Right lobe of liver (tissue), 6 donors: ENCODE data around the gene FADS2. TPM values are rescaled to one million over a fixed set of nuclear protein-coding genes. Genes with fewer than 3 reads are reported as not detected.

Experiments used
- ATAC-seq, 4 donors: fragments of 200-7000 bp; cut with Tn5 transposase; one replicate each; pipeline ENCODE4 v1.9.1; 2020; ENCODE audit warnings: mild to moderate bottlenecking in 4 of 4, moderate library complexity in 4 of 4
- DNase-seq, 3 donors: peaks; one replicate each; pipeline ENCODE4 v3.0.0-alpha.2; 2020
- H3K27ac ChIP-seq, 3 donors: fragments of 200-600 bp; one replicate each; pipeline ENCODE4 v1.8.0; 2022
- H3K27me3 ChIP-seq, 2 donors: fragments of 200-600 bp; one replicate each; pipeline ENCODE4 v1.8.0; 2022
- H3K36me3 ChIP-seq, 4 donors: fragments of 200-600 bp; sonication (generic) in 1 of 4; one replicate each; pipeline versions ENCODE4 v1.5.1 to v1.8.0; 2017 to 2022; ENCODE audit warnings: control low read depth in 1 of 4
- H3K4me1 ChIP-seq, 4 donors: fragments of 200-600 bp; sonication (generic) in 1 of 4; one replicate each; pipeline versions ENCODE4 v1.5.1 to v1.8.0; 2017 to 2022; ENCODE audit warnings: control low read depth in 1 of 4
- H3K4me3 ChIP-seq, 3 donors: fragments of 200-600 bp; one replicate each; pipeline ENCODE4 v1.8.0; 2022
- H3K9me3 ChIP-seq, 4 donors: fragments of 200-600 bp; sonication (generic) in 1 of 4; one replicate each; pipeline versions ENCODE4 v1.5.1 to v1.8.0; 2017 to 2022; ENCODE audit warnings: control low read depth in 1 of 4
- CTCF ChIP-seq, 4 donors: fragments of 200-600 bp in 3 of 4; fragments of 450-650 bp in 1 of 4; IDR thresholded peaks; one replicate each; pipeline versions ENCODE4 v1.5.1 to v1.8.0; 2016 to 2022; ENCODE audit warnings: antibody characterized with exemption in 4 of 4, mild to moderate bottlenecking in 2 of 4
- POLR2A ChIP-seq: fragments of 450-650 bp; IDR thresholded peaks from one replicate; pipeline ENCODE4 v1.6.1; 2017; ENCODE audit warnings: antibody characterized with exemption, mild to moderate bottlenecking
- WGBS: methylation state at CpG from one replicate; pipeline ENCODE4 v1.1.6; 2018; ENCODE audit warnings: low coverage, low lambda C conversion rate; ENCODE audit not compliant: insufficient coverage; ENCODE audit errors: missing lambda C conversion rate; 5-methylcytosine and 5-hydroxymethylcytosine counted together
- intact Hi-C, 2 donors: fragments of 100-400 bp; cut with DNase I; formaldehyde crosslinking; loops; one replicate each; pipeline versions ENCODE4 v1.11.2 to v1.14.1; 2022
- long read RNA-seq: library from polyadenylated mRNA; unstranded; transcript quantifications from one replicate; pipeline ENCODE4 v2.0.0, GENCODE V29; 2019
- total RNA-seq, 6 experiments: library from RNA; depleted of rRNA in 2 of 6; stranded (reverse); fragments of >200 nt in 2 of 6; fragmentation: NEBNext Ultra II Directional in 3 of 6; extraction: Animal tissue kit (Norgen Biotek cat#: 25700) in 3 of 6; gene quantifications; one replicate each; pipeline versions ENCODE4 v1.1.0 to v1.2.4, GENCODE V29; 2016 to 2023
- donor health status: DM: no; HTN: yes; CAD: no.
- donor health status: DM: no; HTN: no; CAD: no.
- donor health status: DM: no; HTN: no; CAD: no.
- donor health status: DM: no; HTN: yes; CAD: no.
- donor health status: DM: no; HTN: yes; CAD: no.

Gene FADS2
- total RNA-seq: 100 to 1,000 TPM in 4 of 6 experiments, 1 to 10 TPM in 2; 4.2 to 166 (median 110) TPM
- long read RNA-seq, partial matches to known transcripts: 0 of 6 reads
- long read RNA-seq, other reads (novel, unspliced or antisense): 5 of 6 reads

DNA sequence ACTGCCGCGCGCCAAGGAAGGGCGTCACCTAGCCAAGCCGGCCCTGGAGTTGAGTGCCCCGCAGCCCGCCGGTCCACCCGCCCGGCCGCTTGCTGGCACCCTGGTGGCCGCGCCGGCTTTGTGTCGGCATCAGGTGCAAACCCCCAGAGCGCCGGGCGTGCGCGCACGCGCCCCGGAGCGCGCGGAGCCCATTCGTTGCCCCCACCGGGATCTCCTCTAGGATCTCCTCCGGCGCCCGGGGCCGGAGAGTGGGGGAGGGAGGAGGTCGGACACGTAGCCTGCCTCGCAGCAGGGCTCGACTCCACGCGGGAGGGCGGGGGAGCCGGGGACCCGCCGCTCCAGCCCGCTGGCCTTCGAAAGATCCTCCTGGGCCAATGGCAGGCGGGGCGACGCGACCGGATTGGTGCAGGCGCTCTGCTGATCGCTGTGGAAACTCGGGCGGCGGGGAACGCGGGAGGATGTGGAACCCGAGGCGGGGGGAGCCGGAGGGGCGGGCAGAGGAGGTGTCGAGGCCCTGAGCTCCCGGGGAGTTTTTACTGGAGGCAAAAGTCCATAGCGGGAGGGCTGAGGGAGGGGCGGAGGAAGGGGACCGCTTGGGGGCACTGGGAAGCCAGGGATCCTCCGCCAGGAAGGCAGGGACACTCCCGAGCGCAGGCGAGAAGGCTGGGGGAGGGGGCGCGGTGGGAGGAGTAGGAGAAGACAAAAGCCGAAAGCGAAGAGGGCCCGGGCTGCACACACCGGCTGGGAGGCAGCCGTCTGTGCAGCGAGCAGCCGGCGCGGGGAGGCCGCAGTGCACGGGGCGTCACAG is at the start of gene FADS2:
TSS of gene FADS2 (plus strand) at position 730 of the 808 bp plus-strand sequence. CDS start 91 bp downstream, outside the sequence.
- TF ChIP-seq POLR2A (no peak), CTCF (IDR thresholded peaks at IDR 0.05) (no peak)
- WGBS: under 1% methylated on average over 28 of the region's 83 CpGs
- DNase-seq (peak; percentile 86 to 96 (median 91)), ATAC-seq (peak; percentile 78 to 86 (median 82))
- no peaks in the 10 kb centered on the region for H3K27me3 ChIP-seq
- peaks cover 0 to 20% (median 9%) of the 10 kb centered on the region in 4 donors for H3K4me1 ChIP-seq
- H3K27ac ChIP-seq: peak within 1 kb of the TSS; percentile 55 to 88 (median 64)
- H3K36me3 ChIP-seq: no peaks in the 10 kb centered on the region
- intact Hi-C loops: no loop called here
- H3K4me3 ChIP-seq: peak within 1 kb of the TSS; percentile 56 to 62 (median 57)
- no peaks in the 10 kb centered on the region for H3K9me3 ChIP-seq

DNA sequence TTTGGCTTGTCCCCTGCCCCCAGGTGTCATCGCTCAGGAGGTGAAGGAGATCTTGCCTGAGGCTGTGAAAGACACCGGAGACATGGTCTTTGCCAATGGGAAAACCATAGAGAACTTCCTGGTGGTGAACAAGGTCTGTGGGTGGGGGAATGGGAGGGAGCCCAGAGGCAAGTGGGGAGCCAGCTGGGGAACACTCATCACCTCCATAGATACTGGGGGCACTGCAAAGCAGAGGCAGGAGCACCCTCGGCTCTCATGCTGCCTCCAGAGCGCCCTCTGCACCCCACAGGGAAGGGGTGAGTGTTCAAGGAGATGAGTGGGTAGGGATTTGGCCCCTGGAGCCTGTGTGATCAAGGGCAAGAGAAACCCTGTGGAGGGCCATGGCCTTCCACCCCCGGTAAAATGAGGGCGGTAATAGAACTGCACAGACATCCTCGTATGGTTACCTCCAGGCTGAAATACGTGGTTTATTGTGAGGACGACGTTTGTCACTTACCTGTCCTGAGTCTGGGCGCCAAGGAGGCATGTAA is 49.7 kb upstream of the FADS2 start:
- Histone ChIP-seq H3K4me3 (no peak overlapping the region), H3K9me3 (no peaks in the 10 kb centered on the region), H3K36me3 (no peaks in the 10 kb centered on the region), H3K27me3 (no peaks in the 10 kb centered on the region), H3K4me1 (no peaks in the 10 kb centered on the region), H3K27ac (no peak overlapping the region)
- TF ChIP-seq POLR2A (no peak), CTCF (IDR thresholded peaks at IDR 0.05) (no peak)
- intact Hi-C loops: no loop called here
- ATAC-seq (no peak), DNase-seq (no peak)
- 69% methylated on average over 3 of the region's 11 CpGs for WGBS

DNA sequence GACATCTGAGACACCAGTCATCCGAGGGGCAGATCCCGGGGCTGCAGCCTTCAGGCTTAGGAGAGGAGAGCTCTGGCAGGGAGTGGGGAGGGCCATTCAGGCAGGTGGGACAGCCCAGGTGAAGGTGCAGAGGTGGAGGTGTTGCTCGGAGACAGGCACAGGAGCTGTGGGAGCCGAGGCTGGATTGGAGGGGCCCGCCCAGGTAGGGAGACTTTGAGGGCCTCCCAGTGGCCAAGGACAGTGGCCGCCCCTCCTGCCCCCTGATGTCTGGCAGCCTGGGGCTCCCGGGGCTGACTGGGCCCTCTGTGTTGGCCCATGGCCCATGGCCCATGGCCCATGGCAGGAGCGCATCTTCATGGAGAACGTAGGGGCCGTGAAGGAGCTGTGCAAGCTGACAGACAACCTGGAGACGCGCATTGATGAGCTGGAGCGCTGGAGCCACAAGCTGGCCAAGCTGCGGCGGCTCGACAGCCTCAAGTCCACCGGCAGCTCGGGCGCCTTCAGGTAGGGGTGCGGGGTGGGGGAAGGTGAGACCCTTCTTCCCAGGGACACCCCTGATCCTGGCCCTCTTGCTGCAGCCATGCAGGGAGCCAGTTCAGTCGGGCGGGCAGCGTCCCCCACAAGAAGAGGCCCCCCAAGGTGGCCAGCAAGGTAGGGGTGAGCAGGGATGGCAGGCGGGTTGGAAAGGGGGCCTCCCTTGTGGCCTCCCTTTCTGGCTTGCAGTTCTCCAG is 49.0 kb upstream of the FADS2 start:
- H3K4me1 ChIP-seq: no peaks in the 10 kb centered on the region
- H3K27me3 ChIP-seq: no peaks in the 10 kb centered on the region
- no peak overlapping the region for H3K27ac ChIP-seq
- TF ChIP-seq POLR2A (no peak), CTCF (IDR thresholded peaks at IDR 0.05) (no peak)
- intact Hi-C loops: no loop called here
- no peak for ATAC-seq
- no peak overlapping the region for H3K4me3 ChIP-seq
- no CpG with 5 or more reads among the region's 24 CpGs for WGBS
- no peak for DNase-seq
- no peaks in the 10 kb centered on the region for H3K36me3 ChIP-seq
- no peaks in the 10 kb centered on the region for H3K9me3 ChIP-seq

DNA sequence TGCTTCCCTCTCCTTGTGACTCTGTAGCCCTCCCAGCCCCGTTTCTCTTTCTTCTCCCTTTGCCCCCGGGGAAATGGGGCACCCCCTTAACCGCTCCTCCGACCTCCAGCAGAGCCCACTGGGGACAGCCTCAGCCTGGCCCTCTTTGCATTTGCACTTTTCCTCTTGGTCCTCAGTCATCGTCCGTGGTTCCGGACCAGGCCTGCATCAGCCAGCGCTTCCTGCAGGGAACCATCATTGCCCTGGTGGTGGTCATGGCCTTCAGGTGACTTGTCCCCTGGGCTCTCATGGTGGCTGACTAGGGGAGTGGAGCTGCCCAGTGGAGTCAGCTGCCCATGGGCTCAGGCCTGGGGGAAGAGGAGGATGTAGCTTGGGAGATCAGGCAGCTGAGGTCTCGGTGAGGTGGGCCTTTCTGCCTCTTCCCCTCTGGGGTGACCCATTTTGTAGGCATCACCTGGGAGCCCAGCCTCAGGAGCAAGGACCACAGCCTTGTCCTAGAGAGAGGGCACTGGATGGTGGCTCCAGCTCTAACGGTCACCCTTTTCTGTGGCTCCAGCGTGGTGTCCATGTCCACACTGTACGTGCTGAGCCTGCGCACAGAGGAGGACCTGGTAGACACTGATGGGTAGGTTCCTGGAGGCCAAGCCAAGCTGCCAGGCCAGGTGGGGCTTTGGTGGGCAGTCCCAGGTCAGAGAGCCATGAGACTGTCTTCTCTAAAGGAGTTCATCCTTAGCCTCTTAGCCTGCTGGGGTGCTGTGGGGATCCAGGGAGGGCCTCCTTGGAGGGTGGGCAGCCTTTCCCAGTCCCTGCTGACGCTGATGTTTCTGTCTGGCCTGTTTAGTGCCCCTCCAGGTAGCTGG is 48.2 kb upstream of the FADS2 start:
- H3K27me3 ChIP-seq: no peaks in the 10 kb centered on the region
- DNase-seq (no peak), ATAC-seq (no peak)
- peaks cover 0 to 3% (median 0%) of the 10 kb centered on the region in 4 donors for H3K36me3 ChIP-seq
- H3K4me1 ChIP-seq: no peaks in the 10 kb centered on the region
- intact Hi-C loops: loop anchor here (5.0 kb wide), 1 partner anchor 33 kb away; no protein-coding TSS in a partner anchor
- no peak overlapping the region for H3K27ac ChIP-seq
- no peak overlapping the region for H3K4me3 ChIP-seq
- 92% methylated on average over 5 of the region's 14 CpGs for WGBS
- TF ChIP-seq CTCF (IDR thresholded peaks at IDR 0.05): no peak
- TF ChIP-seq POLR2A: no peak
- no peaks in the 10 kb centered on the region for H3K9me3 ChIP-seq
